ENCODE measurements around the gene XNDC1N.

XNDC1N gene

GRCh38 chr11:71949034-71949433 is 20.6 kb upstream of the XNDC1N start:
- no peaks in the 10 kb centered on the region for H3K4me1 ChIP-seq (ENCODE audit: low read length)
- no peak overlapping the region for H3K27ac ChIP-seq (ENCODE audit: low read length)

GRCh38 chr11:71948314-71949027 is 20.1 kb upstream of the XNDC1N start:
- Histone ChIP-seq H3K27ac (ENCODE audit: low read length) (no peak overlapping the region), H4K20me1 (ENCODE audit: insufficient read depth, low read length) (no peaks in the 10 kb centered on the region), H3F3A (ENCODE audit: insufficient read depth, low read length) (no peaks in the 10 kb centered on the region), H3K79me2 (ENCODE audit: low read length) (peaks cover 45% of the 10 kb centered on the region), H3K9ac (ENCODE audit: low read length) (no peak overlapping the region), H2AFZ (ENCODE audit: low read length) (no peak overlapping the region), H3K4me3 (ENCODE audit: low read length) (no peak overlapping the region), H3K9me3 (replicated peaks; ENCODE audit: insufficient read depth, low read length) (no peaks in the 10 kb centered on the region), H3K9me2 (replicated peaks; ENCODE audit: insufficient read depth, low read length) (no peaks in the 10 kb centered on the region), H3K36me3 (replicated peaks; ENCODE audit: insufficient read depth, low read length) (no peaks in the 10 kb centered on the region), H3K4me2 (ENCODE audit: low read depth, low read length) (no peak overlapping the region), H3K4me1 (ENCODE audit: low read length) (no peaks in the 10 kb centered on the region), H3K27me3 (replicated peaks; ENCODE audit: insufficient read depth, low read length) (no peaks in the 10 kb centered on the region)
- no peak for TF ChIP-seq EZH2phosphoT487 (IDR thresholded peaks at IDR 0.05; ENCODE audit: low read length)
- no peak for TF ChIP-seq CTCF (IDR thresholded peaks at IDR 0.05; ENCODE audit: low read length)
- no peak for TF ChIP-seq EZH2 (optimal IDR thresholded peaks at IDR 0.05; ENCODE audit: low read depth, low read length)
- DNase-seq, result no peak

More at GRCh38 chr11:71949034-71949433, 20.6 kb upstream of the XNDC1N start:
- Histone ChIP-seq H3F3A (ENCODE audit: insufficient read depth, low read length) (no peaks in the 10 kb centered on the region), H4K20me1 (ENCODE audit: insufficient read depth, low read length) (0 out of 2 replicates have a peak, but pooled peaks cover 3% of the 10 kb centered on the region), H3K36me3 (replicated peaks; ENCODE audit: insufficient read depth, low read length) (no peaks in the 10 kb centered on the region), H3K79me2 (ENCODE audit: low read length) (peaks cover 47% of the 10 kb centered on the region), H3K4me2 (ENCODE audit: low read depth, low read length) (no peak overlapping the region), H3K9me3 (replicated peaks; ENCODE audit: insufficient read depth, low read length) (no peaks in the 10 kb centered on the region), H3K27me3 (replicated peaks; ENCODE audit: insufficient read depth, low read length) (no peaks in the 10 kb centered on the region), H3K9ac (ENCODE audit: low read length) (no peak overlapping the region), H3K9me2 (replicated peaks; ENCODE audit: insufficient read depth, low read length) (no peaks in the 10 kb centered on the region), H3K4me3 (ENCODE audit: low read length) (no peak overlapping the region), H2AFZ (ENCODE audit: low read length) (no peak overlapping the region)
- no peak for TF ChIP-seq EZH2phosphoT487 (IDR thresholded peaks at IDR 0.05; ENCODE audit: low read length)
- TF ChIP-seq CTCF (IDR thresholded peaks at IDR 0.05; ENCODE audit: low read length), result no peak
- no peak for TF ChIP-seq EZH2 (optimal IDR thresholded peaks at IDR 0.05; ENCODE audit: low read depth, low read length)
- no peak for DNase-seq

- no peaks in the 10 kb centered on the region for H4K20me1 ChIP-seq (ENCODE audit: insufficient read depth, low read length)
- H3K9me3 ChIP-seq (replicated peaks; ENCODE audit: insufficient read depth, low read length), result no peaks in the 10 kb centered on the region
- no peaks in the 10 kb centered on the region for H3K9me2 ChIP-seq (replicated peaks; ENCODE audit: insufficient read depth, low read length)
- no peak overlapping the region for H2AFZ ChIP-seq (ENCODE audit: low read length)
- no peaks in the 10 kb centered on the region for H3K36me3 ChIP-seq (replicated peaks; ENCODE audit: insufficient read depth, low read length)
- no peaks in the 10 kb centered on the region for H3K4me1 ChIP-seq (ENCODE audit: low read length)
- no peak overlapping the region for H3K4me3 ChIP-seq (ENCODE audit: low read length)
- TF ChIP-seq CTCF (IDR thresholded peaks at IDR 0.05; ENCODE audit: low read length), result no peak
- no peak for TF ChIP-seq EZH2 (optimal IDR thresholded peaks at IDR 0.05; ENCODE audit: low read depth, low read length)
- TF ChIP-seq EZH2phosphoT487 (IDR thresholded peaks at IDR 0.05; ENCODE audit: low read length), result no peak
- H3F3A ChIP-seq (ENCODE audit: insufficient read depth, low read length), result no peaks in the 10 kb centered on the region
- no peak overlapping the region for H3K9ac ChIP-seq (ENCODE audit: low read length)
- H3K27ac ChIP-seq (ENCODE audit: low read length), result no peak overlapping the region
- H3K79me2 ChIP-seq (ENCODE audit: low read length), result peaks cover 43% of the 10 kb centered on the region
- no peak for DNase-seq
- H3K27me3 ChIP-seq (replicated peaks; ENCODE audit: insufficient read depth, low read length), result no peaks in the 10 kb centered on the region
- H3K4me2 ChIP-seq (ENCODE audit: low read depth, low read length), result no peak overlapping the region
Observed at GRCh38 chr11:71947498-71947897, 19.1 kb upstream of the XNDC1N start.
